Epithelial cell of prostate (primary cell): ENCODE results near the gene RBM43.
"Not testable (repeated sequence)": the region's sequence is repeated elsewhere in the genome, so short reads cannot be mapped to it uniquely, and the experiment has no call there.

Experiments used
- DNase-seq: peaks from one replicate; pipeline ENCODE4 v3.0.0-alpha.2; 2011; ENCODE audit warnings: low read depth, low spot score
- H3K27ac ChIP-seq: fragments of 450-650 bp; 2 replicates; pipeline ENCODE4 v1.5.1; 2017; ENCODE audit warnings: mild to moderate bottlenecking

RBM43 gene

DNA sequence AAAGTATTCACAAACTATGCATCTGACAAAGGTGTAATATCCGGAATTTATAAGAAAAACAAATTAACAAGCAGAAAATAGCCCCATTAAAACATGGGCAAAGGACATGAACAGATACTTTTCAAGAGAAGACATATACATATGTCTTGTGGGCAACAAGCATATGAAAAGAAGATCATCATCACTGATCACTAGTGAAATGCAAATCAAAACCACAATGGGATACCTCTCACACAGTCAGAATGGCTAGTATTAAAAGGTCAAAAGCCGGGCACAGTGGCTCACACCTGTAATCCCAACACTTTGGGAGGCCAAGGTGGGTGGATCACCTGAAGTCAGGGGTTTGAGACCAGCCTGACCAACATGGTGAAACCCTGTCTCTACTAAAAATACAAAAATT, 28.4 kb downstream of the RBM43 start:
- not testable (repeated sequence) for DNase-seq, H3K27ac ChIP-seq

DNA sequence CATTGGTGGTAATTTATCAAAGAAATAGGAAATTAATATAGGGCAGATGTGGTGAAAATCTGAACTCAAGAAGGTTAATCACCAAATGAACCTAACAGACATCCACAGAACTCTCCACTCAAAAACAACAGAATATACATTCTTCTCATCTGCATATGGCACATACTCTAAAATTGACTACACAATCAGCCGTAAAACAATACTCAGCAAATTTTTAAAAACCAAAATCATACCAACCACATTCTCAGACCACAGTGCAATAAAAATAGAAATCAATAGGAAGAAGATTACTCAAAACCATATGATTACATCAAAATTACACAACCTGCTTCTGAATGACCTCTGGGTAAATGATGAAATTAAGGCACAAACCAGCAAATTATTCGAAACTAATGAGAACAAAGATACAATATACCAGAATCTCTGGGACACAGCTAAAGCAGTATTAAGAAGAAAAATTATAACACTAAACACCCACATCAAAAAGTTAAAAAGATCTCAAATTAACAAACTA, 31.0 kb downstream of the RBM43 start:
- no peak overlapping the region for H3K27ac ChIP-seq
- no peak for DNase-seq

DNA sequence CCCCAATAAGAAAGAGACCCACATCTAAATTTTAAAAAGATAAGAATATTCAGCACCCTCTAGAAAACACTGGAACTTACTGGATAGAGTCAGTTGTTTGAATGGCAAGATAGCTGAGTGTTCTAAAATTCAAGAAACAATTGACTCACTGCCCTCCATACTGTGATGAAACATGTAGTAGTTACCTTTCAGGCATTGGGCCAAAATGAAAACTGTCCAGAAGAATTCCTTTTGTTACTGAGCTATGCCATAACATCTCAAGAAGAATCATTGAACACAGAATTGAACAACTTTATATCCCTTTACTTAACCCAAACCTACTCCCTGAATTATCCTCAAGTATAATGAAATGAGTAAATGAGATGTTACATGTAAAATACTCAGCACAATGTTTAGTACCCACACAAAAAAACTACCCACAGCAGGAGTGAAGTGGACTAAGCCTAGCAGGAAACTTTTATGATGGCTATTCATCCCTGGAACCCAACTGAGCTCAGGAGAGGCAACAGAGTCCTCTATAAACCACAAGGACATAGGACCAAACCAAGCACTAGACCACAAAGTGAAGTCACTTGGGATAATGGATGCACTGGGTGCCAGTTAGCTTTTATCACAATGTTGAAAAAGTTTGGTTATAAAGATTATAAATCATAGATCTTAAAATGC, 32.7 kb downstream of the RBM43 start:
- no peak for DNase-seq
- no peak overlapping the region for H3K27ac ChIP-seq

DNA sequence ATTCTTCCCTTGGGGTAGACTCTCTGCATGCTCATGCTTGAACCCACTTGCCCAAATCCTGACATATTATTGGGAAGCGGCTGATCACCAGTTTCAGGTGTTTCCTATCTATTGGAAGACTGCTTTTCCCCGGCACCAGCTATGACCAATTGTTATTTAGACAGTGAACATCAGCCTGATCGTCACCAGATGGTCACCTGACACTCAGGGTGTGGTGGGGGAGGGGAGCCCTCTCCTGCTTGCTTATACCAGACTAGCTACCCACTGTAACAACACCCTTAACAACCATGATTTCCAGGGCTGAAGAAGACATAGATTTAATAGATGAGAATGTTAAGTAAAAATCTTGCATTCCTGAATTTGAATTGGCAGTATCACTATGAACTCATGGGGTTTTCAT, 44.3 kb downstream of the RBM43 start:
- no peak overlapping the region for H3K27ac ChIP-seq
- no peak for DNase-seq

DNA sequence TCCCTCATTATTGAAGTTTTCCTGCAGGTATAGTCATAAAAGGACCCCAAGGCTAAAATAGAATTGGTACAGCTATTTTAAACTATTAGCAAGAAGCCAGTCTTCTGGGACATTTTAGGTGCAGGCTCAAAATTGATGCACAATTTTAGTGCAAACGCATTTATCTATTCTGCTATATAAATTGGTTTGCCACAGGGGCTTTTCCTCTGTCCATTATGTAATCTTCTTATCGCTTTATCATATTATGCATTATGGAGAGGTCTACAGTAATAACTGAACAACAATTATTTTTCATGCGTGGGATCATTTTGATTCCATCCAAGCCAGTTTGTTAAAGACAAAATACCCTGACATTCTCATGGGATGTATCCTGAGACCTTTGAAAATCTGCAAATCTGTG, 54.6 kb downstream of the RBM43 start:
- no peak overlapping the region for H3K27ac ChIP-seq
- DNase-seq: no peak

DNA sequence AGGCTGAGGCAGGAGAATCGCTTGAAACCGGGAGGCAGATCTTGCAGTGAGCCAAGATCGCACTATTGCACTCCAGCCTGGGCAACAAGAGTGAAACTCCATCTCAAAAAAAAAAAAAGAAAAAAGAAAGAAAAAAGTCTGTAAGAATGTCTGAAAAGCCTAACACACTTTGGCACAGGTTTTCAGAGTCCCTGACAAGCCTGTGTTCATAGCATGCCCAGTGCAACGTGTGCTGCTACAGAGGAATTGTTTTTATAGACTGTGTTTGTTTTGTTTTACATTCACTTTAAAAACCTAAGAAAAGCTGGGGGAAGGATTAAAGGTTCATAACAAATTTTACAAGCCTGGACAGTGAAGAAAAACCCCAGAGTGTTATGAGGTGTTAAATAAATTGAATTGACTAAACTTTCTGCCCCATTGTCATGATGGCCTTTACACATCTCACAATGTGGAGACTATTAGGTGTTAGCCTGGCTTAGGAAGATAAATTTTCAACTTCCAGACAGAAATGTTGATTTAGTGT, 55.2 kb downstream of the RBM43 start:
- H3K27ac ChIP-seq: no peak overlapping the region
- DNase-seq: no peak

DNA sequence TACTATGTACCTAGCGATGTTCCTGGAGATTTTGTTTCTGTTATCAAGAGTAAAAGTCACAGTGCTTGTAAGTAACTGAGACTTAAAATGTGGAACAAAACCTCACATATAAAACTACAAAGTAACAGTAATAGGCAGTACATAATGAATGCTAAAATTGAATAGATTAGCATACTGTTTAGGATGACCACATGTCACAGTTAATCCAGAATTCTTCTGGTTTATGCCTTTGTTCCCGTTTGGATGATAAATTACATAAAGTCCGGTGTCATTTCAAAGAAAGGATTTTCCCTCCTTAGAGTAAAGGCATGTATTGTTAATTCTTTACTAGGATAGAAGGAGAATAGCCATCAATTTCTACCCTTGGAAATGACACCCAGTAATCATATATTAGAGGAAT, 56.1 kb downstream of the RBM43 start:
- no peak for DNase-seq
- no peak overlapping the region for H3K27ac ChIP-seq

DNA sequence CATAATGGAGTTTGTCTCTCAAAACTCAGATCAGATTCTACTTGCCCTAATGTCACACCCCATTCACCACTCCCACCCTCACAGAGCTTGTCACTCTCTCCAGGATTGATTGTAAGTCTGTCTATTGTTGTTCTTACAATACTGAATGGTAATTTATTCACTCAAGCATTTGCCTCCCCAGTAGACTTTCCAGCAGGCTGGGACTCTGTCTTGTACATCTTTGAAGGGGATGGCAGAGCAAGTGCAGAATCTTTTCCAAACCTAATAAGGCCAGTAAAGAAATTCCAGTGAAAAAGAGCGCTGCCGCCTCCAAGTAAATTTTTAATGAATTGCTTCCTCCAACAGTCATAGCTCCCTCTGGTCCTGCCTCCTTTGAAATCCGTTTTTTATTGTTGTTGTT, 56.9 kb downstream of the RBM43 start:
- DNase-seq: no peak
- H3K27ac ChIP-seq: no peak overlapping the region

DNA sequence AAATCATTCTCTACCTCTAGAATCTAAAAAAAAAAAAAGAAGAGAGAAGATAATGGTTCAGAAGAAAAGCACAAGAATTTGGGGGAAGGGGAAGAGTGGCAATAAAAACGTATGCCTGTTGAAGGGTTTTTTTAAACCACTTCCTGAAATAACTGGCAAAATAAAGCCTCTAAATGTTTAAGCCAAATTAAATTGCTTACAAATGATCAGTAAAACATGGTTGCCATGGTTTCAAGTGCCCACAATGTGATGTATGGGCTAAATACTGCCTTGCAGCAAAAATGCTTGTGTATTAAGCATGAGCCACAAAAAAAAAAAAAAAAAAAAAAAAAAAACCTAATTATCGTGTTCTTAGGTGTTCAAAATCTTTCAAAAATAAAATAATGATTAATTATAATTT, 60.8 kb downstream of the RBM43 start:
- no peak for DNase-seq
- no peak overlapping the region for H3K27ac ChIP-seq

DNA sequence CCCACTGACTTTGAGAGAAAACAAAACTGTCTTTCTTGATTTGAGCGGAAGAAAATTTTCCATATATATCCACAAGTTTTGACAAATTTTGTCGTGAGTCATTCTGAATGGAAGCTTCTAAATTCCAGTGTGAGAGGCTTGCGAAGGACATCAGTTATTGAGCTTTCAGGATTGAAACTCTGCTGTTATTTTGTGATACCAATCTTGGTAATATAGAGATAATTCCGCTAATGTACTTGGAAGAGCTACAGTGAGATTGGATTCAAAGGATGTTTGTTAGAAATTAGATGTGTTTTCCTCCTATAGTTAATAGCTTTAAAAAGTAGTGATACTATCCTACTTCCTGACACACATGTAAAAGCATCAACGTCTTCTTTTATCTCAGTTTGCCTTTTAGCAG, 61.4 kb downstream of the RBM43 start:
- no peak for DNase-seq
- H3K27ac ChIP-seq: no peak overlapping the region

DNA sequence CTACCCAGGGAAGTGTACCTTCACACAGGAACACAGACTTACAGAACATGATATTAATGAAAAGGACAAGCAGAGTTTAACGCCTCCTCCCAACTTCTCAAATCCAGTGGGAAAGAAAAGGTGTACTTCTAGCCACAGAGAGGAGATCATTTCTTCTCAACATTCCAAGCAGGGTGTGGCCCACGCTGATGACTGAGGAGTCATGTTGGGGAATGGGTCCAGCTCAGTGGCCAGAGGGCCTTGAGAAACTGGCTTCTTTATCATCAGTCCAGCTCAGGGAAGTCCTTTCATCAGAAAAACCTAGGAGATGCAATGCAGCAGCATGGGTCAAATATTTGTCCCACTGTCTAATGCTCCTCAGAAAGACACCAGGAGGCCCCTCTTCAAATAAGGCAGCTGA, 63.0 kb downstream of the RBM43 start:
- no peak overlapping the region for H3K27ac ChIP-seq
- no peak for DNase-seq
